Type B pancreatic cell (in vitro differentiated cells): ENCODE measurements around the gene BST1. TPM values are rescaled to one million over a fixed set of nuclear protein-coding genes. Genes with fewer than 3 reads are reported as not detected.

Source experiments
- DNase-seq: peaks from one replicate; pipeline ENCODE4 v3.0.0; 2021; ENCODE audit warnings: mixed read lengths; ENCODE audit not compliant: unreplicated experiment; ENCODE audit errors: extremely low spot score
- H3K27ac Mint-ChIP-seq: 2 replicates; pipeline ENCODE4 v1.8.0; 2021; ENCODE audit warnings: mild to moderate bottlenecking, mixed read lengths
- H3K27me3 Mint-ChIP-seq: 2 replicates; pipeline ENCODE4 v1.8.0; 2021; ENCODE audit warnings: mixed read lengths
- H3K36me3 Mint-ChIP-seq: 2 replicates; pipeline ENCODE4 v1.8.0; 2021; ENCODE audit warnings: mixed read lengths
- H3K4me1 Mint-ChIP-seq: one replicate; pipeline ENCODE4 v1.8.0; 2021; ENCODE audit warnings: mixed read lengths; ENCODE audit not compliant: unreplicated experiment
- H3K4me3 Mint-ChIP-seq: 2 replicates; pipeline ENCODE4 v1.8.0; 2021; ENCODE audit warnings: mild to moderate bottlenecking, mixed read lengths
- H3K9me3 Mint-ChIP-seq: 2 replicates; pipeline ENCODE4 v1.8.0; 2021; ENCODE audit warnings: mixed read lengths
- total RNA-seq: library from RNA; stranded (reverse); gene quantifications from 2 replicates; pipeline ENCODE4 v1.2.1, GENCODE V29; 2021; ENCODE audit warnings: low replicate concordance
- TF ChIP-seq, protein P1 (sequence below): fragments of 200-600 bp; sonication (generic); conservative IDR thresholded peaks from 2 replicates; pipeline ENCODE4 v1.5.0; 2021; ENCODE audit warnings: antibody characterized with exemption, mild to moderate bottlenecking

BST1 gene
- total RNA-seq, 1 donor from 2014 or later = 0.89 TPM

DNA sequence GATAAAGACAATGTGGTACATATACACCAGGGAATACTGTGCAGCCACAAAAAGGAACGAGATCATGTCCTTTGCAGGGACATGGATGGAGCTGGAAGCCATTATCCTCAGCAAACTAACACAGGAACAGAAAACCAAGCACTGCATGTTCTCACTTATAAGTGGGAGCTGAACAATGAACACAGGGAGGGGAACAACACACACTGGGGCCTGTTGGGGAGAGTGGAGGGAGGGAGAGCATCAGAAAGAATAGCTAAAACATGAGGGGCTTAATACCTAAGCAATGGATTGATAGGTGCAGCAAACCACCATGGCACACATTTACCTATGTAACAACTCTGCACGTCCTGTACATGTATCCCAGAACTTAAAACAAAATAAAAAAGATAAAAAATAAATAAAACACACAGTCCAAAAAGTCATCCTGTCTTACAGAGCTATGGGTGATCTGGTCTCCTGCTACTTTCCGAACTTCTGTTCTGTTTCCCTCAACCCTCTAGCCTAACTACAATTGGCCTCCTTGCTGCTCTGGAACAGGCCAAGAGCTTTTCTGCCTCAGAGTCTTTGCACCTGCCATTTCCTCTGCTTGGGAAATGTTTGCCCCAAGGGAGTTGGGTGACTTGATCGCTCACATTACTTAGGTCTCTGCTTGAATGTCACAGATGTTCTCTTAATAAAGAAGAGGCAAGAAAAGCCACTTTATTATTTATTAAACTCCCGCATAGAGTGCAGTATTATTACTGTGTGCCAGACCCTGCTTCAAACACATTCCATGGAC is 74.2 kb downstream of the BST1 start:
- Mint-ChIP-seq H3K27ac (no peak overlapping the region), H3K27me3 (peaks cover 88% of the 10 kb centered on the region), H3K9me3 (no peaks in the 10 kb centered on the region), H3K4me3 (peak overlapping the region; percentile 80), H3K36me3 (no peaks in the 10 kb centered on the region), H3K4me1 (peaks cover 10% of the 10 kb centered on the region)
- DNase-seq = no peak
- TF ChIP-seq, protein P1, sequence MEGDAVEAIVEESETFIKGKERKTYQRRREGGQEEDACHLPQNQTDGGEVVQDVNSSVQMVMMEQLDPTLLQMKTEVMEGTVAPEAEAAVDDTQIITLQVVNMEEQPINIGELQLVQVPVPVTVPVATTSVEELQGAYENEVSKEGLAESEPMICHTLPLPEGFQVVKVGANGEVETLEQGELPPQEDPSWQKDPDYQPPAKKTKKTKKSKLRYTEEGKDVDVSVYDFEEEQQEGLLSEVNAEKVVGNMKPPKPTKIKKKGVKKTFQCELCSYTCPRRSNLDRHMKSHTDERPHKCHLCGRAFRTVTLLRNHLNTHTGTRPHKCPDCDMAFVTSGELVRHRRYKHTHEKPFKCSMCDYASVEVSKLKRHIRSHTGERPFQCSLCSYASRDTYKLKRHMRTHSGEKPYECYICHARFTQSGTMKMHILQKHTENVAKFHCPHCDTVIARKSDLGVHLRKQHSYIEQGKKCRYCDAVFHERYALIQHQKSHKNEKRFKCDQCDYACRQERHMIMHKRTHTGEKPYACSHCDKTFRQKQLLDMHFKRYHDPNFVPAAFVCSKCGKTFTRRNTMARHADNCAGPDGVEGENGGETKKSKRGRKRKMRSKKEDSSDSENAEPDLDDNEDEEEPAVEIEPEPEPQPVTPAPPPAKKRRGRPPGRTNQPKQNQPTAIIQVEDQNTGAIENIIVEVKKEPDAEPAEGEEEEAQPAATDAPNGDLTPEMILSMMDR = no peak

DNA sequence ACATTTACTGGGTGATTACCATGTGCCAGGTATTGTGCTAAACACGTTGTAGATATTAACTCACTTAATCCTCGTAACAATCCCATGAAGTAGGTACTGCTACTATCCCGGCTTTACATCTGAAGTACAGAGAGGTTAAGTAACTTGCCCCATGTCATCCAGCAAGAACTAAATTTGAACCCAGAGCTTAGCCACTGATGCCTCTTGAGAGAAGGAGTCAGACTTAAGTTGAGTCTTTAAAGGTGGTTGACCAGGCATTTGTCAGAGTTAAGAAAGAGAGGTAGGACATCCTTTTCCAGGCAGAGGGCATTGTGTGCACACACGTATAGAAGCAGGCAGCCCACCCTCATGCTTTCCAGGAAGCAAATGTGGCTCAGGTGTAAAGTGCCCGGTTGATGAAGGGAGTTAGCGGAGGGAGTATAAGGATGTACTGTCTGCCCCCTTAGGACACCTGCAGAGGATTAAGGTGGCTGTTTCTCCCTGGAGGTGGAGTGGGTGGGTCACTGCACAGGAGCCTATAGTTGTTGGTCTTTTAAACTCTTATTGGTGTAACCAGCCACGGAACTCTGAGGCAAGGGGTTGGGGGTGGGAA is 74.9 kb downstream of the BST1 start:
- H3K9me3 Mint-ChIP-seq = no peaks in the 10 kb centered on the region
- no peaks in the 10 kb centered on the region for H3K36me3 Mint-ChIP-seq
- TF ChIP-seq, protein P1 = no peak
- H3K27me3 Mint-ChIP-seq = peaks cover 85% of the 10 kb centered on the region
- no peak overlapping the region for H3K27ac Mint-ChIP-seq
- peaks cover 10% of the 10 kb centered on the region for H3K4me1 Mint-ChIP-seq
- peak overlapping the region; percentile 80 for H3K4me3 Mint-ChIP-seq
- no peak for DNase-seq

DNA sequence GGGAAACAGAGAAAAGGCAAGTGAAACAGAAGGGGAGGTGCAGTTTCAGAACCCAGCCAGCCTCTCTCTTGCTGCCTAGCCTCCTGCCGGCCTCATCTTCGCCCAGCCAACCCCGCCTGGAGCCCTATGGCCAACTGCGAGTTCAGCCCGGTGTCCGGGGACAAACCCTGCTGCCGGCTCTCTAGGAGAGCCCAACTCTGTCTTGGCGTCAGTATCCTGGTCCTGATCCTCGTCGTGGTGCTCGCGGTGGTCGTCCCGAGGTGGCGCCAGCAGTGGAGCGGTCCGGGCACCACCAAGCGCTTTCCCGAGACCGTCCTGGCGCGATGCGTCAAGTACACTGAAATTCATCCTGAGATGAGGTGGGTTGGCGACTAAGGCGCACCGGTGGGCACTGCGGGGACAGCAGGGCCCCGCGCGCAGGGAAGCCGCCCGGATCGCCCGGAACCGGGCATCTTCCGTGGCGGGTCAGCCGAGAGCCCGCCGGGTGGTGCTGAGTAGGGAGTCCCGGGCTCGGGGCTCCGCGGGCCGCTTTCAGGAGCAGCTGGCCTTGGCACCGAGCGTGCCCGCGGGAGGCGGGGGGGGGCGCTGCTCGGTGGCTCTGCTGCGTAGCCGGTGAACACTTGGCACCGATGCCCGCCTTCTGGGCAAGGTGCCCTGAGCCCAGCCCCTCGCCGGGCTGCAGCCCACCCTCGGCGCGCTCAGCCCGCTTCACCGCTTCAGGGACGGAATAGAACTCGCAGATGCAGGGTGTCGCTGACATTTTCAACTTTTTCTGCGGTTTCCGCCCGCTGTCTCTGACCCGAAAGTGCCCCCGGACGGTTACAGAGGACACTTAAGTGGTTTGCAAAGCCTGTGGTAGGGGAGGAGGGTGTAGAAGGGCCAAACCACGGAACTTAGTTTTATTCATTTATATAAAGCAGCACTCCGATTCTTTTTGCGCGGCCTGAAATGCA is 75.7 kb downstream of the BST1 start, which contains the start of gene CD38:
CD38 (plus strand) TSS at position 40 of the 953 bp plus-strand sequence; CDS start at position 127, 87 bp downstream.
- peaks cover 84% of the 10 kb centered on the region for H3K27me3 Mint-ChIP-seq
- peak within 1 kb of the TSS; percentile 82 for H3K4me3 Mint-ChIP-seq
- H3K4me1 Mint-ChIP-seq = peaks cover 10% of the 10 kb centered on the region
- no peaks in the 10 kb centered on the region for H3K36me3 Mint-ChIP-seq
- H3K9me3 Mint-ChIP-seq = no peaks in the 10 kb centered on the region
- DNase-seq = no peak
- H3K27ac Mint-ChIP-seq = no peak within 1 kb of the TSS
- TF ChIP-seq, protein P1 = no peak

DNA sequence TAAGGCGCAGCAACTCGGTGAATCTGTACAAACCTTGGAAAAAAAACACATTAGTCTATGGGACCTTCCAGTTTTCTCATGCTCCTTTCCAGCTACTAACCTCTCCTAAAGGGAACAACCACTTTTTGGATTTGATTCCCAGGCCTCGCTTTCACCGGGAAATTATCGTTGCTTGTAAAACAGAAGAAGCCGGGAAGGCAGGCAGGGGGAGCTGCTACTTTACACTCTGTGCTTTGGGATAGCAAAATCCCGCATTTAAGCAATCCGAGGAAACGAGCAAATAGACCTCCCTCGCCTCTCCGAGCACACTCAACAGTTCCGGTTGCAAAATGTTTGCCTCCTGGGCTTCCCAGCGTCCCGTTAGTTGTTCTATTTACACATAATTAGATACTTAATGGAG is 76.4 kb downstream of the BST1 start:
- H3K9me3 Mint-ChIP-seq = no peaks in the 10 kb centered on the region
- H3K4me1 Mint-ChIP-seq = peaks cover 10% of the 10 kb centered on the region
- TF ChIP-seq, protein P1 = peak; percentile 28
- no peak for DNase-seq
- H3K27me3 Mint-ChIP-seq = peaks cover 85% of the 10 kb centered on the region
- no peak overlapping the region for H3K27ac Mint-ChIP-seq
- peak overlapping the region; percentile 82 for H3K4me3 Mint-ChIP-seq
- no peaks in the 10 kb centered on the region for H3K36me3 Mint-ChIP-seq

DNA sequence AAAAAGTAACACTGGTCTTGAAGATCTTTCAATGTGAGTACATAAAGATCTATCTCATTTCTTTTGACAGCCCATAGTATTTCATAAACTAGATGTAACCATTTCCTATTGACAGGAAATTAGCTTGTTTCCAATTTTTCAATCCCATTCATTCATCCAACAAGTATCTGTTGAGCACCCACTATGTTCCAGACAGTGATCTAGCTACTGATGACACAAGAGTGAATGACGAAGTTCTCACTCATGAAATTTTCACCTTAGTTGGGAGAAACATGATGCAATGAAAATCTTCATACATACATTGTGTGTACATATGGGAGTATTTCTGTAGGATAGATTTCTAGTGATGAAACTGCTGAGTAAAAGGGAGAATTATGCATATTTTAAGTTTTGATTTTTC is 76.9 kb downstream of the BST1 start:
- H3K36me3 Mint-ChIP-seq = no peaks in the 10 kb centered on the region

More for the DNA sequence above, 76.9 kb downstream of the BST1 start:
- H3K4me3 Mint-ChIP-seq = peak overlapping the region; percentile 82
- no peak for DNase-seq
- peaks cover 82% of the 10 kb centered on the region for H3K27me3 Mint-ChIP-seq
- no peak overlapping the region for H3K27ac Mint-ChIP-seq
- H3K4me1 Mint-ChIP-seq = peaks cover 10% of the 10 kb centered on the region
- TF ChIP-seq, protein P1 = no peak
- H3K9me3 Mint-ChIP-seq = no peaks in the 10 kb centered on the region
